ENCODE results near the gene TNFRSF4.

The TNFRSF4 gene

DNA sequence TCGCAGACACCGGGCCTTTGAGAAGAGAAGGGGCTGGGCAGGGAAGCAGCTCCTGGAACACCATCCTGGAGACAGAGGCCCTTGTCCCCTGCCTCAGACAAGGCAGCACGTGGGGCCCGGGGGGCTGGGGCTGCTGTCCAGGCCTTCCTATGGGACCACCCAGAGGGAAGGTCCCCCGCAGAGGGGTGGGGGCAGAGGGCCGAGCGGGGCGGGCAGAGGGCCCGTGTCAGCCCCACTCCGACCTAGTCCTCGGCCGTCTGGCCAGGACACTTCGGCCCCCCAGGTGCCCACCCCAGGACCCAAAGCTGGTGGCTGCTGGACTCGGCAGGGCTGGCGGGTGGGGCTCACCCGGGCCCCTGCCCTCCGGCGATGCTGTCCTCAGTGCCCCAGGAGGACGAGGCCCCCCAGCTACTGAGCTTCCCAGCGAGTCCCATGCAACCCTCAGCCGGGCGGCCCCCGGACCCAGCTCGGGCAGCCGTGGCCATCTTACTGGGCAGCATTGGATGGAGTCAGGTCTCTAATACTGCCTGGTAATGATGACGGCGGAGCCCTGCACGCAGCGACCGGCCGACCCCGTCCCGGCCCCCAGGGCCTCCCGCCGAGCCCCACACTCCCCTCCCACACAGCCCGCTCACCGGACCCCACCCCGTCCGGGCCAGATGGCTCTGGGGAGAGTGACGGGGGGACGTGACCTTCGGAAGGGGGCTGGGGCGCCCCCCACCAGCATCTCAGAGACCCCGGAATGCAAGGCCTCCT lies 47.1 kb downstream of the TNFRSF4 start:
- no peak for DNase-seq

DNA sequence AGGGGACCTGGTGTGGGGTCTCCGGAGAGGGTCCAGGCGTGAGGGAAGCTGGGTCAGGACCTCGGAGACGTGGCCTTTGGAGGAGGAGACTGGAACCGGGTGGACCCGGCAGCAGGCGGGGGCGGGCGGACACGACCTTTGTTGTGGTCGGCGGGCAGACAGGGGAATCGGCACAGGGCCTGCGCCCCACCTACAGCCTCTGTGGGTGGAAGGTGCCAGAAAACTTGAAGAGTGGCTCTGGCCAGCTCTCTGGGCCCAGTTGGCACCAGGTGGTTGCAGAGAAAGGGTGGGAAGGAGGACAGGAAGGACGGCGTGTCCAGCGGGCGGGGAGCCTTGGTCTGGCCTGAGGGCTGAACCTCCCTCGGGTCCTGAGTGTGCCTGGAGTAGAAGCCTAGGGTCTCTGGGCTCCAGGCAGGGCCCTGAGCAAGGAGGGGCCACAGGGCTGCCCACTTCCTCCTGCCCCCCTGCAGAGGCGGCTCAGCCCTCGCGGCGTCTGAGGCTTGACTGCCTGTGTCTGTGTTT lies 48.0 kb downstream of the TNFRSF4 start:
- DNase-seq = no peak

DNA sequence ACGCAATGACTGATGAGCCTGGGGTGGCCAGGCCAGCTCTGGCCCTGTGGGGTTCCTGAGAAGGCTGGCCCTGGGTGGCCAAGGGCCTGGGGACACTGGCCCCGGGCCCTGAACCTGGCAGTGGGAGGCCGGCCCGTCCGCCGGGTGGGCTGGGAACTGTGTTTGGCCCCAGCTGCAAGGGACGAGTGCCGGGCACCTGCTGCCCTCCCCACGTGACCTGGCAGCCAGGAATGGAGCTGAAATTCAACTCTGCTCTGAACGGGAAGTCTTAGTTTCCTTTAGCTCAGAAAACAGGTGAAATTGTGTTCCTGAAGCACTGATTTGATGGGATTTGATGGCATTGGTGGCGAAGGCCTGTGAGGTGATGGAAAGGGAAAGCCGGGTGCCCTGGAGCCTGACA lies 48.5 kb downstream of the TNFRSF4 start:
- no peak for DNase-seq

DNA sequence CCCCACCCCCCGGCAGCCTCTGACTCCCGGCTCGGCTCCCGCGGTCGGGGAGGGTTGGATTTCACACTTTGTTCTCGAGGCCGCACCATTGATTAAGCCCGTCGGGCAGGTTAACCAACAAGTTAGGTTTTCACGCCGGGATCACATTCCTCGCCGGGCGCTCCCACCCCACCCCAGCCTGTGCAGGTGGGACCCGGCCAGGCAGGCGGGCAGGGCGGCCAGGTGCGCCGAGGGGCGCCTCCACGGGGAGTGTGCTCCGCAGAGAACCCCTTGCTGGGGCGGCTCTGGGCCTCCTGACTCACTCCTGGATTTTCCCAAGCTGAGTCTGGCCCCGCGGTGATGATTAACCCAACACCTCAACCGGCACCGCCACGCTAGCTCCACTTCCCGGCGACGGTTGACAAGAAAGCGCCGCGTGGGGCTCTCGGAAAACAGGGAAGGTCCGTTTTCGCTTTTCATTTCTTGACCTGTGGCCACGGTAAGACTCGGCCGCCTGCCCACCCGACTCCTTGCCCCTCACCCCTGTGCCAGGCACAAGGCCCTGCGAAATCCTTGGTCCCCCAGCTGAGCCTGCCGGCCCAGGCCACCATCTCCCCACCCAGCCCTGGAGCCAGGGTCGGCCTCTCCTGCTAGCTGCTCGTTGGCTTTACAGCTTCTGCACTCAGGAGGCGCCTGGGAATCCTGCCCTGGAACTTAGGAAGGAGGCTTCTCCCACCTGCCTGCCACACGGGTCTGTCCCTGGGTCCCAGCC lies 49.1 kb downstream of the TNFRSF4 start:
- no peak for DNase-seq

DNA sequence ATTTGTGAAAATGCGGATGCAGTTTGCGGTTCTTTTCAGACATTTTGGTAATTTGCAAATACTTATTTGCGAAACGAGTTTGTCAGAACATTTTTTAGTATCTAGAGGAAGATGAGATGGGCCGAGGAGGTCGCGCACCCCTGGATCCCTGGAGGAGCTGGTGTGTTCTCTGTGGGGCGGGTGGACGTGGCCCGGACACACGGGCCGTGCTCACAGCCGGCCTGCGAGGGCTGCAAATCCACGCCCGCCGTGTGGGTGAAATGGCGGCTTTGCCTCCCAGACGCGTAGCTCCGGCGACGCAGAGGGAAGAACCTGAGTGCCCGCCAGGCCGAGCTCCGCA lies 49.6 kb downstream of the TNFRSF4 start:
- DNase-seq = no peak

DNA sequence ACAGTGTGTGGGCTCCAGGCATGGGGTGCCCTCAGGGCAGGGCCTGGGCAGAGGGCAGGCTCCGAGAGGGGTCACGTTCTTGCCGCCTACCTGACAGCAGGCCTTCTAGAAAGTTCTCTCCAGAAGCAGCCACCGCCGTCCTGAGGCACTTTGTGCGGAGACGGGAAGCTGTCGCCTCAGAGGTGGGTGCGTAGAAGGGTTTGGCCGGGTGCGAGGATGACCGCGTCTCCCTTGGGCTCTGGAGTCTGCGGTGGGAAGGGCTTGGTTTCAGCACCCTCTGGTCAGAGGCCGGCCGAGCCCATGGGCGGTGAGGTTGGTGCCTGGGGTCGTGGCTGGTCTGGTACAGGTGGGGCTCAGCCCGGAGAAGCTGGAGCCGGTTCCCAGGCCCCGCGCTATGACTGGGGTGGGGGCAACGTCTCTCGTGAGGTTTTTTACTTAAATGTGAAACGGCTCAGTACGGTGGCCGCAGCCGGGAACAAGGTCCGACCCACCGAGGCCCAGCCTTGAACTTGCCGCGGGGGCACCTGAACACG lies 50.3 kb downstream of the TNFRSF4 start:
- DNase-seq = no peak

DNA sequence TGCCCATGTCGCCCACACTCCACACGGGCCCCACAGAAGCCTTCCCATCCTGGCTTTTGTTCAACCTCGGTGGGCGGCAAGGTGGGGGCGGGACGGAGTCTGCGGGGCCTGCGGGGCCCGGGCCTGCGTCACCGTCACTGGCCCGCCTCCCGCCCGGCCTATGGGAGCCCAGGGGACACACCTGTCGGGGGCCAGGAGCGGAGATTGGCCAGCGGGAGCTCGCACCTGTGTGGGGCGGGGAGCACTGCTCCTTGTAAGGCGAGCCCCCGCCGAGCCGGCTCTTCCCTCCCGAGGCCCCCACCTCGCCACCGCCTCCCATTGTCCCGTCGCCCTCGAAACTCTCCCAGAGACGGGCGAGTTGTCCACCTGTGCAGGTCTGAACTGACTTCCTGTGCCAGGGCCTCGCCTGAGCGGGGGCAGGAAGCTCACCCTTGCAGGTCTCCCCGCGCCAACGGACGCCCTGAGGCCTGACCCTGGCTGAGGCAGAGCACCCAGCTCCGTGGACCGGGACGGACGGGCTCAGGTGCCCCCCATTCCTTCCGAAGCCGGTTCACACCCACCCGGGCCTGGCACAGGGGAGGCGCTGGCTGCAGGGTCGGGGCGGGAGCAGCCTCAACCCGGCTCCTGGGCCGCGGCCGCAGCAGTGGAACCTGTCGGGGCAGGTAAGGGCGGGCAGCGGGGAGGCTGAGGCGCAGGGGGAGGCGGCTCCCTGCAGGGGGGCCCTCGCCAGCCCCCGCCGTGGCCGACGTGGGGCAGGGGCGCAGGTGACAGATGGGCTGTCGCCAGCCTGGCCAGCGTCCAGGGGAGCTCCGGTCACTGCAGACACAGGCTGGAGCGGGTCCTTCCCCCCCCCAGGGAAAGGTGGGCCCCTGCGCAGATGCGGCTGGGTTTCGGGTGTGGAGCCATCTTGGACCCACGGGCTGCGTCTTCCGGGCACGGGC lies 51.1 kb downstream of the TNFRSF4 start:
- DNase-seq = no peak

DNA sequence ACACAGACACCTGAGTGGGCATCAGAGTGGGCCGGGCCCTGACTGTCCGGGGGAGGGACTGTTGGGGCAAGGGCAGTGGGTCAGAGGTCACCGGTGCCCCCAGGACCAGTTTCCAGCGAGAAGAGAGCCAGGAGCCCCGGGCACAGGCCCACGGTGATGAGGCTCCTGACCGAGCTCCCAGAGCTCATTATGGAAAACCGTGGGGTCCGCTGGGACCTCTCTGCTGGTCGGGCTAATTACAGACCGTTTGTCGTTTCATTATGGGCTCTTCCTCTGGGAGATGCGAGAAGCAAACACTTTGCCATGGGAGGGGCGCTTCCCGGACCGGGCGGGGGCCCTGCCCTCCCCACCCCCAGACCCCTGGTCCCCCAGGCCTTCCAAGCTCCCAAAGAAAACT lies 52.3 kb downstream of the TNFRSF4 start:
- no peak for DNase-seq
